WTC11 (cell line): ENCODE data around the gene UPF3A. TPM values are rescaled to one million over a fixed set of nuclear protein-coding genes. Genes with fewer than 3 reads are reported as not detected.

Source experiments
- ATF1 ChIP-seq: sonication (generic); formaldehyde crosslinking; IDR thresholded peaks from 2 replicates; pipeline ENCODE4 v1.8.1; 2023; ENCODE audit warnings: mild to moderate bottlenecking, moderate library complexity, missing genetic modification reagents
- CBFB ChIP-seq: sonication (generic); formaldehyde crosslinking; IDR thresholded peaks from 2 replicates; pipeline ENCODE4 v1.8.1; 2022; ENCODE audit warnings: mild to moderate bottlenecking, low read depth, missing genetic modification reagents
- CREM ChIP-seq: sonication (generic); formaldehyde crosslinking; IDR thresholded peaks from 2 replicates; pipeline ENCODE4 v1.8.1; 2022; ENCODE audit warnings: mild to moderate bottlenecking, missing genetic modification reagents, moderate library complexity
- FOXK1 ChIP-seq: sonication (generic); formaldehyde crosslinking; IDR thresholded peaks from 2 replicates; pipeline ENCODE4 v1.8.0; 2022; ENCODE audit warnings: mild to moderate bottlenecking, moderate library complexity, missing genetic modification reagents
- JUN ChIP-seq: sonication (generic); formaldehyde crosslinking; IDR thresholded peaks from 2 replicates; pipeline ENCODE4 v1.8.0; 2023; ENCODE audit warnings: mild to moderate bottlenecking, missing genetic modification reagents
- NFATC4 ChIP-seq: fragments of 250-450 bp; sonication (Bioruptor Pico); IDR thresholded peaks from 2 replicates; pipeline ENCODE4 v1.9.0; 2021; ENCODE audit warnings: mild to moderate bottlenecking
- NFE2L1 ChIP-seq: sonication (generic); formaldehyde crosslinking; IDR thresholded peaks from 2 replicates; pipeline ENCODE4 v1.8.1; 2023; ENCODE audit warnings: missing genetic modification reagents
- NR1H2 ChIP-seq: sonication (generic); formaldehyde crosslinking; IDR thresholded peaks from 2 replicates; pipeline ENCODE4 v1.9.0; 2021; ENCODE audit warnings: mild to moderate bottlenecking, moderate library complexity, missing genetic modification reagents
- NR3C1 ChIP-seq: sonication (generic); formaldehyde crosslinking; conservative IDR thresholded peaks from 2 replicates; pipeline ENCODE4 v1.8.1; 2023; ENCODE audit warnings: low read depth, mild to moderate bottlenecking, missing genetic modification reagents
- RELA ChIP-seq: sonication (generic); formaldehyde crosslinking; IDR thresholded peaks from 2 replicates; pipeline ENCODE4 v1.8.1; 2022; ENCODE audit warnings: missing genetic modification reagents, mild to moderate bottlenecking, borderline replicate concordance
- RORB ChIP-seq: fragments of 250-450 bp; sonication (Bioruptor Pico); IDR thresholded peaks from 2 replicates; pipeline ENCODE4 v1.9.0; 2021; ENCODE audit warnings: mild to moderate bottlenecking
- SMAD4 ChIP-seq: sonication (generic); formaldehyde crosslinking; IDR thresholded peaks from 2 replicates; pipeline ENCODE4 v1.8.0; 2022; ENCODE audit warnings: mild to moderate bottlenecking, missing genetic modification reagents
- TEAD1 ChIP-seq: sonication (generic); formaldehyde crosslinking; IDR thresholded peaks from 2 replicates; pipeline ENCODE4 v1.8.0; 2022; ENCODE audit warnings: mild to moderate bottlenecking, missing genetic modification reagents
- ZNF138 ChIP-seq: sonication (generic); formaldehyde crosslinking; conservative IDR thresholded peaks from 2 replicates; pipeline ENCODE4 v1.8.1; 2022; ENCODE audit warnings: mild to moderate bottlenecking, moderate library complexity, missing genetic modification reagents
- ZNF219 ChIP-seq: sonication (generic); formaldehyde crosslinking; IDR thresholded peaks from 2 replicates; pipeline ENCODE4 v1.8.0; 2023; ENCODE audit warnings: missing genetic modification reagents, mild to moderate bottlenecking, borderline replicate concordance
- ZNF423 ChIP-seq: fragments of 250-450 bp; sonication (Bioruptor Pico); IDR thresholded peaks from 2 replicates; pipeline ENCODE4 v2.1.2; 2022; ENCODE audit warnings: mild to moderate bottlenecking, moderate library complexity
- total RNA-seq: library from RNA; stranded (reverse); gene quantifications from 3 replicates; pipeline ENCODE4 v1.2.3, GENCODE V29; 2021
- TF ChIP-seq, protein P1 (sequence below): fragments of 250-450 bp; sonication (Bioruptor Pico); IDR thresholded peaks from 2 replicates; pipeline ENCODE4 v1.8.0; 2021; ENCODE audit warnings: mild to moderate bottlenecking
- TF ChIP-seq, protein P2 (sequence below): sonication (generic); formaldehyde crosslinking; IDR thresholded peaks from 2 replicates; pipeline ENCODE4 v1.8.1; 2022; ENCODE audit warnings: low read depth, missing genetic modification reagents, borderline replicate concordance
- TF ChIP-seq, protein P3 (sequence below): fragments of 250-450 bp; sonication (Bioruptor Pico); IDR thresholded peaks from 2 replicates; pipeline ENCODE4 v1.9.0; 2021; ENCODE audit warnings: mild to moderate bottlenecking, borderline replicate concordance
- TF ChIP-seq, protein P4 (sequence below): sonication (generic); formaldehyde crosslinking; IDR thresholded peaks from 2 replicates; pipeline ENCODE4 v1.8.1; 2023; ENCODE audit warnings: mild to moderate bottlenecking, missing genetic modification reagents, moderate library complexity
- TF ChIP-seq, protein P5 (sequence below): sonication (generic); formaldehyde crosslinking; IDR thresholded peaks from 2 replicates; pipeline ENCODE4 v1.8.0; 2022; ENCODE audit warnings: mild to moderate bottlenecking, missing genetic modification reagents
- TF ChIP-seq, protein P6 (sequence below): sonication (generic); formaldehyde crosslinking; IDR thresholded peaks from 2 replicates; pipeline ENCODE4 v1.8.0; 2022; ENCODE audit warnings: mild to moderate bottlenecking, missing genetic modification reagents
- TF ChIP-seq, protein P7 (sequence below): sonication (generic); formaldehyde crosslinking; IDR thresholded peaks from 2 replicates; pipeline ENCODE4 v1.8.1; 2022; ENCODE audit warnings: mild to moderate bottlenecking, moderate library complexity, missing genetic modification reagents
- TF ChIP-seq, protein P8 (sequence below): sonication (generic); formaldehyde crosslinking; IDR thresholded peaks from 2 replicates; pipeline ENCODE4 v1.8.1; 2022; ENCODE audit warnings: missing genetic modification reagents, borderline replicate concordance

The UPF3A gene
- total RNA-seq, 1 experiment from 2014 or later, result 71.9 TPM

DNA sequence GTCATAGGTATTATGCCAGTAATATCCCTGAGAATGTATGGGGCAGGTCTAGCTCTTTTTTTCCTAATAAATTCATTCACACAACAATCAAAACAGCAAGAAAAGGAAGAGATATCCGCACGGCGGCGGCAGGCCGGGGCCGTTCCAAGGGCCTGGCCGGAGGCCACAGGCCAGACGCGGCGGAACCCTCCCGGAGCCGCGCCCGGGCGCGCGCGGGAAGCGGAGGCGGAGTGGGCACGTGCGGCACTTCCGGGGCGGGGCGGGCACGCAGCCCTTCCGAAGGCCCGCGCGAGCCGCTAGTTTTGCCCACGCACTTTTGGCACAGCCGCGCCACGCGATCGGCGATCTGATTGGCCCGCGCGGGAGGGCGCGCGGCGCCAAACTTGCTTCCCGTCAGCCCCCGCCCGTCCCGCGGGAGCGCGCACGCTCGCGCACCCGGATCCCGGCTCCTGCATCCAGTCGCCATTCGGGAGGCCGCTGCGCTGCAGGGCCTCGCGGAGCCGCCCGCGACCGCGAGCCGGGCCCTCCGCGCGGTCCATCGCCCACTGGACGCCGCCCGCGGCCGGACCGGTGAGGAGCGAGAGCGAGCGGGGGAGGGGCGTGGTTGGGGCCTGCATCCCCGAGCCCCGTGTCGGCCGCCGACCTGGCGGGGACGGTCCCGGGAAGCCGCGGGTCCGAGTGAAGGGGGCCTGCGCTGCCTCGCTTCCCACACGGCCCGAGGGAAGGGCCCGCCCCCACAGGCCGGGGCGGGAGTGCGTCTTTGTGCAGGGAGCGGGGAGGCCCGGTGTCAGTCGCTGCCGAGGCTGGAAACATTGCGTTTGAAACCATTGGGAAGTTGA is 32.9 kb downstream of the UPF3A start, which contains the start of gene CHAMP1 (continued):
- TF ChIP-seq ATF1, result peak; percentile 80; the same call in 1 of the 2 replicates
- TF ChIP-seq, protein P1, sequence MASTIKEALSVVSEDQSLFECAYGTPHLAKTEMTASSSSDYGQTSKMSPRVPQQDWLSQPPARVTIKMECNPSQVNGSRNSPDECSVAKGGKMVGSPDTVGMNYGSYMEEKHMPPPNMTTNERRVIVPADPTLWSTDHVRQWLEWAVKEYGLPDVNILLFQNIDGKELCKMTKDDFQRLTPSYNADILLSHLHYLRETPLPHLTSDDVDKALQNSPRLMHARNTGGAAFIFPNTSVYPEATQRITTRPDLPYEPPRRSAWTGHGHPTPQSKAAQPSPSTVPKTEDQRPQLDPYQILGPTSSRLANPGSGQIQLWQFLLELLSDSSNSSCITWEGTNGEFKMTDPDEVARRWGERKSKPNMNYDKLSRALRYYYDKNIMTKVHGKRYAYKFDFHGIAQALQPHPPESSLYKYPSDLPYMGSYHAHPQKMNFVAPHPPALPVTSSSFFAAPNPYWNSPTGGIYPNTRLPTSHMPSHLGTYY (CRISPR knock-in tag), result 0 out of 2 replicates have a peak, but pooled peaks have one; percentile 28
- TF ChIP-seq FOXK1, result peak; percentile 68; the same call in 1 of the 2 replicates
- peak; percentile 29; the same call in 1 of the 2 replicates for TF ChIP-seq NFE2L1 (CRISPR knock-in tag)
- no peak for TF ChIP-seq SMAD4 (CRISPR knock-in tag)
- no peak; the same call in 1 of the 2 replicates for TF ChIP-seq CREM (CRISPR knock-in tag)
- TF ChIP-seq RELA (CRISPR knock-in tag), result peak; percentile 33; the same call in 1 of the 2 replicates
- TF ChIP-seq, protein P2, sequence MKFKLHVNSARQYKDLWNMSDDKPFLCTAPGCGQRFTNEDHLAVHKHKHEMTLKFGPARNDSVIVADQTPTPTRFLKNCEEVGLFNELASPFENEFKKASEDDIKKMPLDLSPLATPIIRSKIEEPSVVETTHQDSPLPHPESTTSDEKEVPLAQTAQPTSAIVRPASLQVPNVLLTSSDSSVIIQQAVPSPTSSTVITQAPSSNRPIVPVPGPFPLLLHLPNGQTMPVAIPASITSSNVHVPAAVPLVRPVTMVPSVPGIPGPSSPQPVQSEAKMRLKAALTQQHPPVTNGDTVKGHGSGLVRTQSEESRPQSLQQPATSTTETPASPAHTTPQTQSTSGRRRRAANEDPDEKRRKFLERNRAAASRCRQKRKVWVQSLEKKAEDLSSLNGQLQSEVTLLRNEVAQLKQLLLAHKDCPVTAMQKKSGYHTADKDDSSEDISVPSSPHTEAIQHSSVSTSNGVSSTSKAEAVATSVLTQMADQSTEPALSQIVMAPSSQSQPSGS (CRISPR knock-in tag), result no peak
- TF ChIP-seq, protein P3, sequence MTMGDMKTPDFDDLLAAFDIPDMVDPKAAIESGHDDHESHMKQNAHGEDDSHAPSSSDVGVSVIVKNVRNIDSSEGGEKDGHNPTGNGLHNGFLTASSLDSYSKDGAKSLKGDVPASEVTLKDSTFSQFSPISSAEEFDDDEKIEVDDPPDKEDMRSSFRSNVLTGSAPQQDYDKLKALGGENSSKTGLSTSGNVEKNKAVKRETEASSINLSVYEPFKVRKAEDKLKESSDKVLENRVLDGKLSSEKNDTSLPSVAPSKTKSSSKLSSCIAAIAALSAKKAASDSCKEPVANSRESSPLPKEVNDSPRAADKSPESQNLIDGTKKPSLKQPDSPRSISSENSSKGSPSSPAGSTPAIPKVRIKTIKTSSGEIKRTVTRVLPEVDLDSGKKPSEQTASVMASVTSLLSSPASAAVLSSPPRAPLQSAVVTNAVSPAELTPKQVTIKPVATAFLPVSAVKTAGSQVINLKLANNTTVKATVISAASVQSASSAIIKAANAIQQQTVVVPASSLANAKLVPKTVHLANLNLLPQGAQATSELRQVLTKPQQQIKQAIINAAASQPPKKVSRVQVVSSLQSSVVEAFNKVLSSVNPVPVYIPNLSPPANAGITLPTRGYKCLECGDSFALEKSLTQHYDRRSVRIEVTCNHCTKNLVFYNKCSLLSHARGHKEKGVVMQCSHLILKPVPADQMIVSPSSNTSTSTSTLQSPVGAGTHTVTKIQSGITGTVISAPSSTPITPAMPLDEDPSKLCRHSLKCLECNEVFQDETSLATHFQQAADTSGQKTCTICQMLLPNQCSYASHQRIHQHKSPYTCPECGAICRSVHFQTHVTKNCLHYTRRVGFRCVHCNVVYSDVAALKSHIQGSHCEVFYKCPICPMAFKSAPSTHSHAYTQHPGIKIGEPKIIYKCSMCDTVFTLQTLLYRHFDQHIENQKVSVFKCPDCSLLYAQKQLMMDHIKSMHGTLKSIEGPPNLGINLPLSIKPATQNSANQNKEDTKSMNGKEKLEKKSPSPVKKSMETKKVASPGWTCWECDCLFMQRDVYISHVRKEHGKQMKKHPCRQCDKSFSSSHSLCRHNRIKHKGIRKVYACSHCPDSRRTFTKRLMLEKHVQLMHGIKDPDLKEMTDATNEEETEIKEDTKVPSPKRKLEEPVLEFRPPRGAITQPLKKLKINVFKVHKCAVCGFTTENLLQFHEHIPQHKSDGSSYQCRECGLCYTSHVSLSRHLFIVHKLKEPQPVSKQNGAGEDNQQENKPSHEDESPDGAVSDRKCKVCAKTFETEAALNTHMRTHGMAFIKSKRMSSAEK (CRISPR knock-in tag), result no peak
- TF ChIP-seq, protein P4, sequence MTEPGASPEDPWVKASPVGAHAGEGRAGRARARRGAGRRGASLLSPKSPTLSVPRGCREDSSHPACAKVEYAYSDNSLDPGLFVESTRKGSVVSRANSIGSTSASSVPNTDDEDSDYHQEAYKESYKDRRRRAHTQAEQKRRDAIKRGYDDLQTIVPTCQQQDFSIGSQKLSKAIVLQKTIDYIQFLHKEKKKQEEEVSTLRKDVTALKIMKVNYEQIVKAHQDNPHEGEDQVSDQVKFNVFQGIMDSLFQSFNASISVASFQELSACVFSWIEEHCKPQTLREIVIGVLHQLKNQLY (CRISPR knock-in tag), result no peak
- TF ChIP-seq CBFB (CRISPR knock-in tag), result peak; percentile 92
- TF ChIP-seq NFATC4 (CRISPR knock-in tag), result no peak
- TF ChIP-seq JUN (CRISPR knock-in tag), result no peak; the same call in 1 of the 2 replicates
- TF ChIP-seq, protein P5, sequence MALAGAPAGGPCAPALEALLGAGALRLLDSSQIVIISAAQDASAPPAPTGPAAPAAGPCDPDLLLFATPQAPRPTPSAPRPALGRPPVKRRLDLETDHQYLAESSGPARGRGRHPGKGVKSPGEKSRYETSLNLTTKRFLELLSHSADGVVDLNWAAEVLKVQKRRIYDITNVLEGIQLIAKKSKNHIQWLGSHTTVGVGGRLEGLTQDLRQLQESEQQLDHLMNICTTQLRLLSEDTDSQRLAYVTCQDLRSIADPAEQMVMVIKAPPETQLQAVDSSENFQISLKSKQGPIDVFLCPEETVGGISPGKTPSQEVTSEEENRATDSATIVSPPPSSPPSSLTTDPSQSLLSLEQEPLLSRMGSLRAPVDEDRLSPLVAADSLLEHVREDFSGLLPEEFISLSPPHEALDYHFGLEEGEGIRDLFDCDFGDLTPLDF (CRISPR knock-in tag), result no peak
- TF ChIP-seq, protein P6, sequence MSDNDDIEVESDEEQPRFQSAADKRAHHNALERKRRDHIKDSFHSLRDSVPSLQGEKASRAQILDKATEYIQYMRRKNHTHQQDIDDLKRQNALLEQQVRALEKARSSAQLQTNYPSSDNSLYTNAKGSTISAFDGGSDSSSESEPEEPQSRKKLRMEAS (CRISPR knock-in tag), result peak; percentile 76; the same call in 1 of the 2 replicates
- TF ChIP-seq, protein P7, sequence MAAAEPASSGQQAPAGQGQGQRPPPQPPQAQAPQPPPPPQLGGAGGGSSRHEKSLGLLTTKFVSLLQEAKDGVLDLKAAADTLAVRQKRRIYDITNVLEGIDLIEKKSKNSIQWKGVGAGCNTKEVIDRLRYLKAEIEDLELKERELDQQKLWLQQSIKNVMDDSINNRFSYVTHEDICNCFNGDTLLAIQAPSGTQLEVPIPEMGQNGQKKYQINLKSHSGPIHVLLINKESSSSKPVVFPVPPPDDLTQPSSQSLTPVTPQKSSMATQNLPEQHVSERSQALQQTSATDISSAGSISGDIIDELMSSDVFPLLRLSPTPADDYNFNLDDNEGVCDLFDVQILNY (CRISPR knock-in tag), result peak; percentile 98
- 0 out of 2 replicates have a peak, but pooled peaks have one; percentile 61 for TF ChIP-seq NR3C1
- TF ChIP-seq RORB, result no peak
- 0 out of 2 replicates have a peak, but pooled peaks have one; percentile 52 for TF ChIP-seq ZNF219
- TF ChIP-seq, protein P8, sequence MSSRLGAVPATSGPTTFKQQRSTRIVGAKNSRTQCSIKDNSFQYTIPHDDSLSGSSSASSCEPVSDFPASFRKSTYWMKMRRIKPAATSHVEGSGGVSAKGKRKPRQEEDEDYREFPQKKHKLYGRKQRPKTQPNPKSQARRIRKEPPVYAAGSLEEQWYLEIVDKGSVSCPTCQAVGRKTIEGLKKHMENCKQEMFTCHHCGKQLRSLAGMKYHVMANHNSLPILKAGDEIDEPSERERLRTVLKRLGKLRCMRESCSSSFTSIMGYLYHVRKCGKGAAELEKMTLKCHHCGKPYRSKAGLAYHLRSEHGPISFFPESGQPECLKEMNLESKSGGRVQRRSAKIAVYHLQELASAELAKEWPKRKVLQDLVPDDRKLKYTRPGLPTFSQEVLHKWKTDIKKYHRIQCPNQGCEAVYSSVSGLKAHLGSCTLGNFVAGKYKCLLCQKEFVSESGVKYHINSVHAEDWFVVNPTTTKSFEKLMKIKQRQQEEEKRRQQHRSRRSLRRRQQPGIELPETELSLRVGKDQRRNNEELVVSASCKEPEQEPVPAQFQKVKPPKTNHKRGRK (CRISPR knock-in tag), result no peak
- 0 out of 2 replicates have a peak, but pooled peaks have one; percentile 49 for TF ChIP-seq ZNF138 (CRISPR knock-in tag)
- no peak for TF ChIP-seq ZNF423
- peak; percentile 68 for TF ChIP-seq TEAD1 (CRISPR knock-in tag)
- no peak for TF ChIP-seq NR1H2
